GM19324 (cell line): ENCODE measurements around the gene STAT6.
"Not testable (repeated sequence)": the region's sequence is repeated elsewhere in the genome, so short reads cannot be mapped to it uniquely, and the experiment has no call there.

Experiments used
- ATAC-seq: cut with Tn5 transposase; IDR thresholded peaks from one replicate; pipeline ENCODE4 v1.9.1; 2021; ENCODE audit warnings: mild to moderate bottlenecking, moderate library complexity; ENCODE audit not compliant: unreplicated experiment, low FRiP score

Gene STAT6

GRCh38 chr12:57128519-57129247 lies 17.5 kb upstream of the STAT6 start:
- no peak for ATAC-seq

- ATAC-seq = no peak
Observed at GRCh38 chr12:57127726-57128518, 16.8 kb upstream of the STAT6 start, which contains the start of gene LRP1. TSS of gene LRP1 (plus strand) at chr12:57128483. CDS start at chr12:57128965, 482 bp downstream.

GRCh38 chr12:57127101-57127725 lies 16.1 kb upstream of the STAT6 start:
- no peak for ATAC-seq

- no peak for ATAC-seq
Observed at GRCh38 chr12:57126561-57126960, 15.4 kb upstream of the STAT6 start.

- ATAC-seq = no peak
Observed at GRCh38 chr12:57126061-57126460, 14.9 kb upstream of the STAT6 start.

GRCh38 chr12:57124261-57124877 lies 13.2 kb upstream of the STAT6 start:
- no peak for ATAC-seq

- no peak for ATAC-seq
Observed at GRCh38 chr12:57123813-57124212, 12.7 kb upstream of the STAT6 start.

GRCh38 chr12:57120718-57121117 lies 9.6 kb upstream of the STAT6 start:
- not testable (repeated sequence) for ATAC-seq

- no peak for ATAC-seq
Observed at GRCh38 chr12:57119294-57120085, 8.3 kb upstream of the STAT6 start.

- ATAC-seq = no peak
Observed at GRCh38 chr12:57118711-57119271, 7.6 kb upstream of the STAT6 start.

GRCh38 chr12:57116580-57117281 lies 5.6 kb upstream of the STAT6 start:
- ATAC-seq = no peak

GRCh38 chr12:57112492-57113294 lies 1.5 kb upstream of the STAT6 start:
- ATAC-seq = no peak

GRCh38 chr12:57110104-57111030 lies 795 bp downstream of the STAT6 start:
- no peak for ATAC-seq

- ATAC-seq = no peak
Observed at GRCh38 chr12:57109207-57110103, 1.7 kb downstream of the STAT6 start.

- ATAC-seq = no peak
Observed at GRCh38 chr12:57107456-57108155, 3.6 kb downstream of the STAT6 start.
